ENCODE data around the gene AP2A1. TPM values are rescaled to one million over a fixed set of nuclear protein-coding genes. Genes with fewer than 3 reads are reported as not detected.

Gene AP2A1
- total and polyA plus RNA-seq, 3 donors from 2014 or later = 226 to 358 (median 301) TPM

GRCh38 chr19:49730166-49730565, 36.6 kb upstream of the AP2A1 start:
- Histone ChIP-seq H3K27ac (no peak overlapping the region), H3K4me3 (no peak overlapping the region), H3K27me3 (no peaks in the 10 kb centered on the region), H3K9me3 (no peaks in the 10 kb centered on the region), H3K36me3 (ENCODE audit: low read depth, missing control alignments) (no peaks in the 10 kb centered on the region), H3K4me1 (peaks cover 19% of the 10 kb centered on the region)
- TF ChIP-seq, protein P1, sequence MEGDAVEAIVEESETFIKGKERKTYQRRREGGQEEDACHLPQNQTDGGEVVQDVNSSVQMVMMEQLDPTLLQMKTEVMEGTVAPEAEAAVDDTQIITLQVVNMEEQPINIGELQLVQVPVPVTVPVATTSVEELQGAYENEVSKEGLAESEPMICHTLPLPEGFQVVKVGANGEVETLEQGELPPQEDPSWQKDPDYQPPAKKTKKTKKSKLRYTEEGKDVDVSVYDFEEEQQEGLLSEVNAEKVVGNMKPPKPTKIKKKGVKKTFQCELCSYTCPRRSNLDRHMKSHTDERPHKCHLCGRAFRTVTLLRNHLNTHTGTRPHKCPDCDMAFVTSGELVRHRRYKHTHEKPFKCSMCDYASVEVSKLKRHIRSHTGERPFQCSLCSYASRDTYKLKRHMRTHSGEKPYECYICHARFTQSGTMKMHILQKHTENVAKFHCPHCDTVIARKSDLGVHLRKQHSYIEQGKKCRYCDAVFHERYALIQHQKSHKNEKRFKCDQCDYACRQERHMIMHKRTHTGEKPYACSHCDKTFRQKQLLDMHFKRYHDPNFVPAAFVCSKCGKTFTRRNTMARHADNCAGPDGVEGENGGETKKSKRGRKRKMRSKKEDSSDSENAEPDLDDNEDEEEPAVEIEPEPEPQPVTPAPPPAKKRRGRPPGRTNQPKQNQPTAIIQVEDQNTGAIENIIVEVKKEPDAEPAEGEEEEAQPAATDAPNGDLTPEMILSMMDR (IDR thresholded peaks at IDR 0.05) = no peak
- no peak for TF ChIP-seq POLR2A (IDR thresholded peaks at IDR 0.05)
- WGBS, 2 donors = 95 to 96% methylated on average over 5 of the region's 5 CpGs
- intact Hi-C loops (cut with DNase I; ENCODE audit: low total_unique reads) = no loop called here
- no peak for DNase-seq

GRCh38 chr19:49738268-49738667, 28.5 kb upstream of the AP2A1 start:
- Histone ChIP-seq H3K27me3 (no peaks in the 10 kb centered on the region), H3K36me3 (ENCODE audit: low read depth, missing control alignments) (no peaks in the 10 kb centered on the region), H3K27ac (no peak overlapping the region), H3K9me3 (no peaks in the 10 kb centered on the region), H3K4me1 (peaks cover 13% of the 10 kb centered on the region), H3K4me3 (no peak overlapping the region)
- TF ChIP-seq, protein P1 (IDR thresholded peaks at IDR 0.05) = no peak
- TF ChIP-seq POLR2A (IDR thresholded peaks at IDR 0.05) = no peak
- DNase-seq = no peak
- intact Hi-C loops (cut with DNase I; ENCODE audit: low total_unique reads) = no loop called here
- 89 to 93% methylated on average over 4 of the region's 4 CpGs for WGBS, 2 donors

DNA sequence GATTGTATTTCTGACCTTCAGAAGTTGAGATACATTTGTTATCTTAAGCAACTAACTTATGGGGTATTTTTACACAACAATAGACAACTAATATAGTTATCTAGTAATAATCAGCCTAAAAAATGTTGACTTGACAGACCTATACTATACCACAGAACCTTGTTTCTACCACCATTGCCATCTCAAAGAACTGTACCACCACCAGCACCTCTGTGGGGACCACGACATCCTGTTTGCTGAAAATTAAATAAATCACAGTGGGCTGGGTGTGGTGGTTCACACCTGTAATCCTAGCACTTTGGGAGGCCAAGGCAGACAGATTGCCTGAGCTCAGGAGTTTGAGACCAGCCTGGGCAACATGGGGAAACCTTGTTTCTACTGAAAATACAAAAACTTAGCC, 27.7 kb upstream of the AP2A1 start:
- no peak for TF ChIP-seq POLR2A (IDR thresholded peaks at IDR 0.05)
- TF ChIP-seq, protein P1 (IDR thresholded peaks at IDR 0.05) = no peak
- intact Hi-C loops (cut with DNase I; ENCODE audit: low total_unique reads) = no loop called here
- WGBS, 2 donors = 83 to 92% methylated on average over 1 of the region's 1 CpG
- H3K9me3 ChIP-seq = no peaks in the 10 kb centered on the region
- H3K27me3 ChIP-seq = no peaks in the 10 kb centered on the region
- no peaks in the 10 kb centered on the region for H3K36me3 ChIP-seq (ENCODE audit: low read depth, missing control alignments)
- no peak for DNase-seq
- H3K4me3 ChIP-seq = no peak overlapping the region
- peaks cover 13% of the 10 kb centered on the region for H3K4me1 ChIP-seq
- no peak overlapping the region for H3K27ac ChIP-seq

DNA sequence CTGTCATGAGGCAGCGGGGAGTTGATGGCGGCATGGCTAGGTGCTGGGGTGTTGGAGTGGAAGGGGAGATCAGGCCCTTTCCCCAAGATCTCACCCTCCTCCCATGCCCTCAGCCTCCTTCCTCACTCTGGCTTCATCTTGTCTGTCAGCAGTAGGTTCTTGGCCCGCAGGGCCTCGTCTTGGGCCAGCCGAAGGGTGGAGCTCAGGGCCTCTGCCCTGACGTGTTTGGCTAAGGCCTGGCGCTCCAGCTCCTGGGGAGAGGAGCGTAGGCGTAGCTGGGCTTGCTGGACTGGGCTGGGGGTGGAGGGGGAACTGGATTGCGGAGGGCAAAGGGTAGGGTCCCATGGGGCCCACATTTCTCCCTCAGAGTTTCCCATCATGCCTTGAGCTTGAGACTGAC, 26.9 kb upstream of the AP2A1 start:
- WGBS, 2 donors = 93 to 95% methylated on average over 7 to 10 of the region's 10 CpGs

More for the DNA sequence above, 26.9 kb upstream of the AP2A1 start:
- Histone ChIP-seq H3K9me3 (no peaks in the 10 kb centered on the region), H3K4me3 (no peak overlapping the region), H3K36me3 (ENCODE audit: low read depth, missing control alignments) (no peaks in the 10 kb centered on the region), H3K4me1 (peaks cover 13% of the 10 kb centered on the region), H3K27me3 (no peaks in the 10 kb centered on the region), H3K27ac (no peak overlapping the region)
- TF ChIP-seq, protein P1 (IDR thresholded peaks at IDR 0.05) = no peak
- TF ChIP-seq POLR2A (IDR thresholded peaks at IDR 0.05) = no peak
- intact Hi-C loops (cut with DNase I; ENCODE audit: low total_unique reads) = no loop called here
- DNase-seq = no peak
